GM19397 (cell line): ENCODE data around the gene FBXW8.

ENCODE experiments used
- ATAC-seq: cut with Tn5 transposase; IDR thresholded peaks from one replicate; pipeline ENCODE4 v1.9.1; 2021; ENCODE audit warnings: mild to moderate bottlenecking, moderate library complexity; ENCODE audit not compliant: unreplicated experiment

The FBXW8 gene, protein sequence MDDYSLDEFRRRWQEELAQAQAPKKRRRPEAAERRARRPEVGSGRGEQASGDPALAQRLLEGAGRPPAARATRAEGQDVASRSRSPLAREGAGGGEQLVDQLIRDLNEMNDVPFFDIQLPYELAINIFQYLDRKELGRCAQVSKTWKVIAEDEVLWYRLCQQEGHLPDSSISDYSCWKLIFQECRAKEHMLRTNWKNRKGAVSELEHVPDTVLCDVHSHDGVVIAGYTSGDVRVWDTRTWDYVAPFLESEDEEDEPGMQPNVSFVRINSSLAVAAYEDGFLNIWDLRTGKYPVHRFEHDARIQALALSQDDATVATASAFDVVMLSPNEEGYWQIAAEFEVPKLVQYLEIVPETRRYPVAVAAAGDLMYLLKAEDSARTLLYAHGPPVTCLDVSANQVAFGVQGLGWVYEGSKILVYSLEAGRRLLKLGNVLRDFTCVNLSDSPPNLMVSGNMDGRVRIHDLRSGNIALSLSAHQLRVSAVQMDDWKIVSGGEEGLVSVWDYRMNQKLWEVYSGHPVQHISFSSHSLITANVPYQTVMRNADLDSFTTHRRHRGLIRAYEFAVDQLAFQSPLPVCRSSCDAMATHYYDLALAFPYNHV

DNA sequence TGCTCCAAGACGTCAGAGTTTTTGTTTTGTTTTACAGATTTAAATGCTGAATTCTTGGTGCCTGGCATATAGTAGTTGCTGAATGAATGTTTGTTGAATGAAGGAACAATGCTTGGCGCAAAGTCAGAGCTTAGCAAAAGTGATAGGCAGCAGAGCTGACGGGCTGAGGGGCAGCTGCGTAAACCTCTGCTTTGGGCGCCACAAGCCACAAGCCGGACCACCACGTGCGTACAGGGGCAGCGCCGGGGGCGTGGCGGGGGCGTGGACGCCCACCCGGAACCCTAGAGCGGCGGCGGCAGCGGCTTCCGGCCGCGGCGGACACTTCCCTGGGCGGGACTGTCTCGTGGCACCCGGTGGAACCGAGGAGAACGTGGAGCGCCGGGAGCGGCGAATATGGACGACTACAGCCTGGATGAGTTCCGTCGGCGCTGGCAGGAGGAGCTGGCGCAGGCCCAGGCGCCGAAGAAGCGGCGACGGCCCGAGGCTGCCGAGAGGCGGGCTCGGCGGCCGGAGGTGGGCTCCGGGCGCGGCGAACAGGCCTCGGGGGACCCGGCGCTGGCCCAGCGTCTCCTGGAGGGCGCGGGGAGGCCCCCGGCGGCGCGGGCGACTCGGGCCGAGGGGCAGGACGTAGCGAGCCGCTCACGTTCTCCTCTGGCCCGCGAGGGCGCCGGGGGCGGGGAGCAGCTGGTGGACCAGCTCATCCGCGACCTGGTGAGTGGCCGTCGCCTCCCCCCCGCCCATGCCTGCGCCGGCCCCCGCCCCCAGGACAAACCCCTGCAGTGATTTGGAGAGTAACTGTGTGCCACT, at the start of gene FBXW8:
FBXW8 (plus strand) TSS at position 306 of the 807 bp plus-strand sequence; CDS start at position 394, 88 bp downstream.
- peak; percentile 94 for ATAC-seq

DNA sequence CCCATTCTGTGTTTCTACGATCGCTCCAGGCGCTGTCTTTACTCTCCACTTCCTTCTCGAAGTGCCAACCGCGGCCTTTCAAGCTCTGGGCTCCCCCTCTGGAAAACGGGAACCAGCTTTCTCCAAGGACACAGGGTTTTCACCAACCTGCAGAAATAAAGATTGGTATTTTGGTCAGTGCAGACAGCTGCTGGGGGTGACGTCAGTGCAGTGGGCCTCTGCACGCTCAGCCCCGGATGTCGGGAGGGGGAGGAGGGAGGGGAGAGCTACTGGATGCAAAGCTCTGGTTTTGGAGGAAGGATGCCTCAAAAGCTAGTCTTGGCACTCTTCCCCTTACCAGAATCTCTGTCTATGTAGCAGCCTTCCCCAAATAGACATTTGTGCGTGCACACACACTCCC, 49.4 kb upstream of the FBXW8 start:
- peak; percentile 76 for ATAC-seq

DNA sequence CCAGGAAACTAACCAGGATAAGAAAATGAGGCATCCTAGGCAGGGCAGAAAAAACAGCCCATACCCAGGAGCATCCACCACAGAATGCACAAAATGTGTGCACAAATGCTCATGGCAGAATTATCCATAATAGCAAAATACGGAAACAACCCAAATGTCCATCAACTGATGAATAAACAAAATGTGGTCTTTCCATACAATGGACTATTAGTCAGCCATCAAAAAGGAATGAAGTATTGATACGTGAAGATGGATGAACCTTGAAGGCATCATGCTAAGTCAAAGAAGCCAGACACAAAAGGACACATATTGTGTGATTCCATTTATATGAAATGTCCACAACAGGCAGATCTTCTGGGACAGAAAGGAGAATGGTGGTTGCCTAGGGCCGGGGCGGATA, 48.6 kb upstream of the FBXW8 start:
- no peak for ATAC-seq

DNA sequence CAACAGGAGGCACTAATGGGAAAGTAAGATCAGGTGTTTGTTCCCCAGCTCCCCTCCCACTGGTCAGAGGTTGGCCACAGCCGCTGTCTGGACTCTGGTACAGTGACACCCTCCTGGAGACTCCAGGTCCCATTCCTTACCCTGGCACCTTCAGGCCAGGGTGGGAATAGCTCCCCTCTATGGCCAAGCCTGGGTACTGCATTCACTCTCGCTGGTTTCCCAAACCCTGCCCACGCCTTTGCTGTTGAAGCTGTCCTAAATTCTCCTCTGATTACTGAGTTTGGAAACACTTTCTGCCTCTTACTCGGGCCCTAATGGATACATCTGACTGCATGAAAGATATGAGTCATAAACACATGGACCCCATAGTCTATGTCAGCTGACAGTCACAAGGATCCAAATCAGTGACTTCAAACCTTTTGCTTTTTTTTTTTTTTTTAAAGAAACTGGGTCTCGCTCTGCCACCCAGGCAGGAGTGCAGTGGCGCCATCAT, 47.4 kb upstream of the FBXW8 start:
- ATAC-seq: no peak

DNA sequence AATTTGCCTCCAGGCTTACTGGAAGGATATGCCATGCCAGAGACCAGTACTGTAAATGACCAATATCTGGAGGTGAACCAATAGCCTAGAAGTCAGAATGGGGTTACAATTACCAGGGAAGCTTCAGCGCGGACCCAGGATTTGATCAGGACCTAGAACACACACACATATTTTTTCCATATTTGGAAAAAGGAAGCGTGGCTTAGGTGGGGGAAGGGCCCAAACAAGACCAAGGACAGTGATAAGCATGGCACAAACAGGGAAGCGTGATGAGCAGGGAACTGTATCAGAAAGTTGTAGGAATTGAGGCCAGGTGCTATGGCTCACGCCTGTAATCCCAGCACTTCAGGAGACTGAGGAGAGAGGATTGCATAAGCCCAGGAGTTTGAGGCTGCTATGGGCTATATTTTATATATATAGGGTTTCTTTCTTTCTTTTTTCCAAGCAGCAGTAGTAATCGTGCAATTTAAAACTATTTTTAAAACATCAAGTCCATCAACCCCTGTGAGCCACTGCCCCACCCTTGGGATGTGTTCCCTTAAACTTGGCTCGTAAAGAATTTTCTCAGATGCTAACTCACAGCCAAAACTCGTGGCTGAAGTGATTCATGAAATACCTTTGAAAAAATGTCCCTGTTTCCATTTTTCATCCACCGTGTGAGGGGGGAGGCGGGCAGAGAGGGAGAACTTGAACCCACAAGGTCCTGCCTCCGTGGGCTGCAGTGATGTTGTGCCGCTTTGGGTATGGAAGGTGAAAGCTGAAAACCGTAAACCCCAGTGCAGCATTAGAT, 46.2 kb upstream of the FBXW8 start:
- ATAC-seq: no peak

DNA sequence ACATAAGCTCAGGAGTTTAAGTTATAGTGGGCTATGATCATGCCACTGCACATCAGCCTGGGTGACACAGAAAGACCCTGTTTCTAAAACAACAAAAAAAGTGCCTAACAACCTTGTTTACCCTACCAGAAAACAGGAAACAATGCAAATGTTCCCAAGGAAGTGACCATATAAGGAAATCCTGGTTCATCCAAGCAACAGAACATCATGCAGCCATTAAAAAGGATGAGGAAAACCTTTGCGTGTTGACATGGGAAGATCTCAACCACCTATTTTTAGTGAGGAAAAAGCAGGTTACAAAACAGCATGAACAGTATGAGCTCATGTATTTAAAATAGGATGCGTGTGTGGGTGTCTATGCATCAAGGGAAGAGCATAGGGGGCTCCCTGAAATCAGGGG, 43.2 kb upstream of the FBXW8 start:
- no peak for ATAC-seq

DNA sequence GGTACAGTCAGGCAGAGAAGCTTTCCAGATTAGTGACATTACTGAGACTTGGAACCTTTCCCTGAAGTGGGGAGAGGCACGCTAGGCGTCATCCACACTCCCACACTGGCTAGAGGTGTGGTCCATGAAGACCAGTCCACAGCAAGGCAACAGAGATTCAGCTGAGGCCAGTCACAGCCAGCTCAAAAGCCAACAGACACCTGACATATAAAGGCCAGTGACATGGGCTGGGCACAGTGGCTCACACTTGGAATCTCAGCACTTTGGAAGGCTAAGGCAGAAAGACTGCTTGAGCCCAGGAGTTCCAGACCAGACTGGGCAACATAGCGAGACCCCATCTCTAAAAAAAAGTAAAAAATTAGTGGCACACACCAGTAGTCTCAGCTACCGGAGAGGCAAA, 40.4 kb upstream of the FBXW8 start:
- no peak for ATAC-seq

DNA sequence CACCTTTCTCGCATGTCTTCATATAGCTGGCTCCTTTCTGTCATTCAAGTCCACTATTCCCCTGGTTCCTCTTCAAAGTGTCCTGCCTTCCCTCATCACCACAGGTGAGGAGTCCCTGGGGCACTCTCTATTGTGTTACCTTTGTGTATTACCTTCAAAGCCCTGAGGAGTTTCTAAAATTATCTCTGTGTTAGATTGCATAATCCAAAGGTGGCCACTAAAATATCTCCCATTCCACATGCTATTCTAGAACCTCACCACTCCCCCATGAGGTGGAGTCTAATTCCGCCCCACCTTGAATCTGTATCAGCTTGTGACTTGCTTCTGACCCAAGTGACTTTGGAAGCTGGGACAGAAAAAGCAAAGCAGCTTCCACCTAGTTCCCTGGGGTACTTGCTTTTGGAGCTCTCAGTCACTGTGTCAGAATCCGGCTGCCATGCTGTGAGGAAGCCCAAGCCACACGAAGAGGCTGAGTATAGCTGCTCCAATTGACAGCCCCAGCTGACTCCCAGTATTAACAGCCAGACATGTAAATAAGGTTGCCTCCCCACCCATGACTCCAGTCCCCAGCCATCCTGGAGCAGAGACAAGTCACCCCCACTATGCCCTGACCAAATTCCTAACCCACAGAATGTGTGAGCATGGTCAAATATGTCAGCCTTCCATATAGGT, 36.3 kb upstream of the FBXW8 start:
- no peak for ATAC-seq

DNA sequence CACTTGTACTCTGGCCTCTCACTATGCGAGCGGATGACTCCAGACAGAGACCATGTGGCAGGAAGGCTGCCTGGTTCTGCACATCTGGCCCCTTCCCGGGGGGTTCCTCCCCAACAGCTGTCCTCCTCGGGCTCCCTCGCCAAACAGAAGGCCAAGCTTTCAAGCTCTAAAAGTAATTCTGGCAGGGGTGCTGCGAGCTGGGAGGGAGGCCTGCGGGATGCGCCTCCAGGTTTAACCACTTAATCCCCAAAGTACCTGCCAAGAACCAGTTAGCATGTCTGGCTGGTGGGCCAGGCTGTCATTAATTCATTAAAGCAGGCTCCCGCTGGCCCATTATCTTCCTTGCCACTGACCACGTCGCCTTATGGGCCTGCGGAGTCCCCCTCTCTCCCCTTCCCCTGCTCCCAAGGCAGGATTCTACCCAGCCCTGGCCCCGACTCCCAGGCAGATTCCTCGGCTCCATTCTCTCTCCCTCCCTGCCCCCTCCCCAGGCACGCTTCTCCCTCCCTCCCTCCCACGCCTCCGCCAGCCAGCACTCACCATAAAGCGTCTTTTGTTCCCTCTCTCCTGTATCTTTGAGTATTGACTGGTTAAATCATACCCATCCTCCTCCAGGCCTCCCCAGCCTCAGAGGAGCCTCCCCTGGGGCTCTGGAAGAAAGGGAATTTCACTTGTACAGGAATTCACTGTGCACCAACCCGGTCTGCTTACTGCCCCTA, 34.4 kb upstream of the FBXW8 start:
- no peak for ATAC-seq

DNA sequence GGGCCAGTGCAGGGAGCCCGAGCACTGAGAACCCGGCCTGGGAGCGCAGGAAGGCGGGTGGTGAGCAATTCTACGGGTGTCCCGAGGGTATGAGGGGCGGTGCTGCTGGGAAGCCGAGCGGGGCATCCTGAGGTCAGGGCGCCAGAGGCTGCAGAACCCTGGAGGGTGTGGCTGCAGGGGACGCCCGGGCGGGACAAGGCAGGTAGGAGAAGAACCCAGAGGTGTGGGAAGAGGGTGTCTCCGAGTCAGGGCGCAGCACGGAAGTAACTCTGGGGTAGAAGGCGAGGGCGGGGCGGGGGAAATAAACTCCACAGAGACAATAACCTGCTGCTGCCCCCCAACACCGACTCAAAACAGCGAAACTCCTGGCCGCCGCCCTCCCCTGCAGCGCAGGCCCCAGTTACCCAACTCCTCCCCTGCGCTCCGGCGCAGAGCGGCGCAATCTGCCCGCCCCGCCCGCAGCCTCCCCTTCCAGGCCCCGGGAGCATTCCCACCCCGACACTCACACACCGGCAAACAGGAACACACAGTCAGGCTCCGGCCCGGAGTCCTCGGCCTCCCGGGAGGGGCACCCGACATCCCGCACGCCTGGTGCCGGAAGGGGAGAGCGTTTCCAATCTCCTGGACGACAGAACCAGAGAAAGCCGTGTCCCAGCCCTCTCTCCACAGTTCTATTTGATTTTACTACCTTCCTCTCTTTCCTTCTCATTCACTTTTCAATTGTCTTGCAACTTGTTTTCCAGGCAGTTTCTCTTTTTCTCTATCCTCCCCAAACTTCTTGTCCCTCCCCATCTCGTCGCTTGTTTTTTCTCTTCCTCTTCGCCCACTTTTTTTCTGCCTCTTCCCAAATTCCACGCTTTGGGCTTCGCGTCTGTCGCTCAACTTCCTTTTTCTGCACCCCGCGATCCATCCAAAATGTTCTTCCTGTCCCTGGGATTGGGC, 31.9 kb upstream of the FBXW8 start:
- no peak for ATAC-seq

DNA sequence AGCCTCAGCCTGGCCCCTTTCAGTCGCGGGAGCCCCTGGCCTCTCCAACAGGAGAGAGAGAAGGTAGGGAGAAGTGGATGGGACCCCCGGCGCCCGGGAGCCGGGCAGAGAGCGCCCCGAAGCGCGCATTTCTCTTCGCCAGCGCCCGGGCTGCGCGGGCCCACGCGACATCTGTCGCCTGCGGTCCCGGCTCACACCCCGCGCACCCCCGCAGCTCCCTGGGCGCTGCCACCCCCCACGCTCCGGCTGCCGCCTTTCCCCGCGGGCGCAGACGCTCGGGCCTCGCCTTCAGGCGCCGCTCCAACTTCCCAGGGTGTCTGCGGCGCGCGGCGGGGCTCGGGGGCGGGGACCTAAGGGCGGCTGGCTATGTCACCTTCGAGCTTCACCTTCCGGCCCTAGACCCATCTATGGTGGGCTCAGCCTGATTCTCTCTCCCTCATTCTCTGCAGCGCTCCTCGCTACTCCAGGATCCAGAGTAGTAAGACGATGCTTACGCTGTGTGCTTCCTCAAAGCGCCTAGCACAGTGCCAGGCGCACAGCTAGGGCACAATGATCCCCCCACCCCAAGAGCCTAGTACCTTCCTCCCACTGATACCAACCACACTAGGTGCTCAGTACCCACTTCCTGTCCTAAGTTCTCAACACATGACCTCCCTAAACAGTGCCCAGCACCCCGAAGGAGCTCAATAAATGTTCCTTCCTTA, 31.1 kb upstream of the FBXW8 start:
- ATAC-seq: no peak

DNA sequence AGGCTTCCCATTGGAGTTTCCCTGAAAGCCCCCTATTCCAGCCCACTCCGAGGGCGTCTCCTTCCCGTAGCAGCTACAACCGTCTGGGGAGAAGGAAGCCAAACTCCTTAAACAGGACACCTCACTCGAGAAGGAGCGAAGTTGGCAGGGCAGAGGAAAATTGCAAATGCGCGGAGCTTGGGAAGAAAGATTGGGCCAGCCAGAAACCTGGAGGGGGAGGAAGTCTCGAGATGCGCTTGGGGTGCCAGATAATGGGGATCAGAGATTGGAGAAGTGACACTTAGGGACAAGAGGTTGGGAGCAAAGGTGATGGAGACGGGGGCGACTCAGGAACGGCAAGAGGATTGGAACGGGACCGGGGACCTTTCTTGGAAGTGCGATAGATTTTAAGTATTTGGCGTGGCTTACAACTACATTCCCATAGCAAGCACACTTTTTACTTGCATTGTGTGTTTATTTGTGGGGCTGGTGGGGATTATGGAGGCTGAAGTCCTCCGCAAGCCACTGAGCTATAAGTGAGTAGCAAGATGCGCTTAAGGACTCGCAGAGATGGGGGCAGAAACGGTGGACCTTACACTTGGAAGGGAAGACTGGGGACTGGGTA, 30.4 kb upstream of the FBXW8 start:
- no peak for ATAC-seq

DNA sequence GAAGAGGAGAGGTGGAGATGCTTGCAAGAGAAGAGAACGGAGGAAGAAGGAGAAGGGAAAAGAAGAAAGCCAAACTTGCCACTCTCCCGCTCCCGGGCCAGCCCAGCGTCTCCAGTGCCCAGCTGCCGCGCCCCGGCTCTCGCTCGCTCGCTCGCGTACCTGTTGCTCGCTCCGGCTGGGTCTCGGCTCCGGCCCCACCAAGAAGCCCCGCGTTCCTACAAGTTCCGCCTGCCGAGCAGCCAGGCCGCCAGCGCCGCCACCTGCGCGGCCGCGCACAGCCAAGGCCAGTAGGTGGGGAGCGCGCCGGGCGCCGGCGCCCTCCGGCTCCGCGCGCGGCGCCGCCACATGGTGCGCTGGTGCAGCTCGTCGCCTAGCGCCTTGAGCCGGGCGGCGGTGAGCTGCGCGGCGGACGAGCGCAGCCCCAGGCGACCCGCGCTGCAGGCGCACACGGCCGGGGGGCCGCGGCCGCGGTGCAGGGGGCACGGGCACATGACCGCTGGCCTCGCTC, 29.9 kb upstream of the FBXW8 start:
- ATAC-seq: peak; percentile 78

DNA sequence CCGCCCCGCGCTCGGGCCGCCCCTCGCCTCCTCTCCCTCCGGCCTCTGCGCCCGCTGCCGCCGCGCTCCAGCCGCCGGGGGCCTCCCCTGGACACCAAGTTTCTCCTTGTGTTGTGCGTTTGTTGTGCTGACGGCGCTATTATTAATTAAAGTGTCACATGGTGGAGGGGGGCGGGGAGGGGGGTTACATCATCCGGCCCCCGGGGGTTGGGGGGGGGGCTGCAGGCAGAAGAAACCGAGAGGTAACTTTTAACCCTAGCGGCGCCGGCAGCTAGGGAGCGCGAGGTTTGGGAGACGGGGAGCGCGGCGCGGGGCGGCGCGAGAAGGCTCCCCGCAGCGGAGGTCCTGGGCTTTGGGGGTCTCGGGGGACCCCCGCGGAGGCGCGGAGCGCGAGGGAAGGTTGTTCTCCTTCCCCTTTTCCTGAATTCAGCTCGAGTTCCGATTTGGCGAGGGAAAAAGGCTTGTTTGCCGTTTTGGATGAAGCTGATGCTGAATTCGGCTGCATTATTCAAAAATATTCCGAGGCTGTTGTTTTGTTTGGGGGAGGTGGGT, 29.3 kb upstream of the FBXW8 start, which contains the start of gene HRK:
HRK (minus strand) TSS at position 117 of the 552 bp plus-strand sequence. CDS start 134 bp downstream, outside the sequence.
- no peak for ATAC-seq

DNA sequence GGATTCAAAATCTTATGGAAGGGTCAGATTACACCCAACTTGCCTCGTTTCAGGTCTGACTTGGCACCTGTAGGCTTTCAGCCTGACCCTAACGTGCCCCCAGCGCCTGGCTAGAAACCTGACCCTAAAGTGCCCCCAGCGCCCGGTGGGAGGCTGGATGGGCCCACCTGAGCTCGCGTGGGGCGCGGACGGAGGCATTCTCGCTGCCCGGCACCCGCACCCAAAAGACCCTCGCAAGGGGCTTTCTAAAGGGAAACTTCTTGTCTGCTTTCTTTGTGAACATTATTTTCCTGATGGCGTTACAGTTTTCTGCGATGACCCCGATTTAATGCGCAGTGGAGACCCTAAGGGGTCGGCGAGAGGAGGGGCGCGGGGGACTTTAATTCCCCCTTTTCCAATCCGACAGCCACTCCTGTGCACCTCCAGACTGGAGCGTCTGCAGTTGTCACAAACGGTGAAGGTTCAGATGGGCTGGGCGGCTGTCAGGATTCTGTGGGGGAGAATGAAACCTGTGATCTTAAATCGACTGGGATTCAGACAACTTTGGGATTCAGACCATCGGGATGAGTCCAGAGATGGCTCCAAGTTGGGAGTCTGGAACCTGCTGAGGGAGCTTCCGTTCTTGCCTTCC, 28.8 kb upstream of the FBXW8 start:
- no peak for ATAC-seq

DNA sequence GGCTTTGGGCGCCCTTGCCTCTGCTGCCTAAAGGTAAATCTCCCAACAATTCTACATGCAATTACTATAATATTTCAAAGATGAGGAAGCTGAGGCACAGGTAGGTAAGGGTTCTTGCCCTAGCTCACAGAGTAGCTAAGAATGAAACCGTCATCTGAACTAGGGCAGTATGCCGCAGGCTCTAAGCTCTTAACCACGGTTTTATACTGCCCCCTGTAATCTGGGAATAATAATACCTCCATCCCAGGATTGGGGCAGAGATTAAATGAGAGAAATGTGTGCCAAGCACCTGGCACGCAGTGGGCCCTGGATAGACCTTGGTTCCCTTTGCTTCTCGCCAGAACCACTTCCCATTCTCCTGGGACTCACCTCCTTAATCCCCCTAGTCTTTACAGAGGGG, 28.0 kb upstream of the FBXW8 start:
- ATAC-seq: no peak
